HepG2 (cell line): Measurements from ENCODE around the gene LRSAM1. TPM values are rescaled to one million over a fixed set of nuclear protein-coding genes. Genes with fewer than 3 reads are reported as not detected.

Experiments used
- FOXP1 ChIP-seq, 2 experiments: fragments of 450-650 bp in 1 of 2; IDR thresholded peaks; 2 replicates each; pipeline ENCODE4 v1.6.1; 2017 to 2018; ENCODE audit warnings: antibody characterized with exemption in 1 of 2
- HBP1 ChIP-seq: IDR thresholded peaks from 2 replicates; pipeline ENCODE4 v1.6.1; 2016; ENCODE audit warnings: low read depth, control low read depth
- HMGXB4 ChIP-seq, 2 experiments: sonication (generic) in 1 of 2; formaldehyde crosslinking in 1 of 2; IDR thresholded peaks; 2 replicates each; pipeline versions ENCODE4 v1.4.0 to v1.6.1; 2018 to 2020; ENCODE audit warnings: missing genetic modification reagents in 2 of 2, borderline replicate concordance in 1 of 2, low read depth in 1 of 2, mild to moderate bottlenecking in 1 of 2, missing biosample characterization in 1 of 2
- HOXA9 ChIP-seq: sonication (generic); formaldehyde crosslinking; IDR thresholded peaks from 2 replicates; pipeline ENCODE4 v1.8.1; 2022; ENCODE audit warnings: missing genetic modification reagents, mild to moderate bottlenecking, moderate library complexity, borderline replicate concordance
- MLLT10 ChIP-seq: sonication (generic); formaldehyde crosslinking; IDR thresholded peaks from 2 replicates; pipeline ENCODE4 v1.4.0; 2020; ENCODE audit warnings: missing genetic modification reagents
- SCMH1 ChIP-seq: sonication (generic); formaldehyde crosslinking; IDR thresholded peaks from 2 replicates; pipeline ENCODE4 v1.9.0; 2021; ENCODE audit warnings: missing genetic modification reagents, mild to moderate bottlenecking, borderline replicate concordance
- SNRNP70 ChIP-seq: fragments of 200-400 bp; formaldehyde crosslinking; IDR thresholded peaks from 2 replicates; pipeline ENCODE4 v1.6.1; 2017; ENCODE audit warnings: mild to moderate bottlenecking, low read depth, low read length, moderate library complexity
- SP1 ChIP-seq, 2 experiments: fragments of 450-650 bp in 1 of 2; sonication (generic) in 1 of 2; formaldehyde crosslinking in 1 of 2; IDR thresholded peaks; 2 replicates each; pipeline versions ENCODE4 v1.4.0 to v1.6.1; 2016 to 2020; ENCODE audit warnings: missing genetic modification reagents in 1 of 2
- U2AF2 ChIP-seq: fragments of 200-400 bp; formaldehyde crosslinking; IDR thresholded peaks from 2 replicates; pipeline ENCODE4 v1.6.1; 2017; ENCODE audit warnings: low read depth, mild to moderate bottlenecking, low read length
- ZNF407 ChIP-seq: sonication (generic); formaldehyde crosslinking; IDR thresholded peaks from one replicate; pipeline ENCODE4 v1.5.1; 2020; ENCODE audit warnings: mild to moderate bottlenecking, missing genetic modification reagents; ENCODE audit errors: not compliant biosample characterization
- ZNF614 ChIP-seq: IDR thresholded peaks from 2 replicates; pipeline ENCODE4 v1.6.1; 2018; ENCODE audit warnings: missing biosample characterization, missing genetic modification reagents, inconsistent platforms, borderline replicate concordance
- ZNF7 ChIP-seq: IDR thresholded peaks from 2 replicates; pipeline ENCODE4 v1.6.1; 2016; ENCODE audit warnings: missing biosample characterization, missing genetic modification reagents
- ZNF749 ChIP-seq: sonication (generic); formaldehyde crosslinking; IDR thresholded peaks from 2 replicates; pipeline ENCODE4 v1.8.0; 2022; ENCODE audit warnings: mild to moderate bottlenecking, missing genetic modification reagents, moderate library complexity, borderline replicate concordance
- ZNF883 ChIP-seq: sonication (generic); formaldehyde crosslinking; IDR thresholded peaks from 2 replicates; pipeline ENCODE4 v1.5.1; 2020; ENCODE audit warnings: mild to moderate bottlenecking, missing genetic modification reagents; ENCODE audit errors: not compliant biosample characterization
- polyA plus RNA-seq, 8 experiments: library from polyadenylated mRNA; depleted of rRNA in 3 of 8; stranded (reverse) in 7 of 8; unstranded in 1 of 8; fragments of >200 nt; fragmentation: Illumina TruSeq in 4 of 8; extraction: Trizol in 4 of 8; gene quantifications; 2 replicates each; pipeline versions ENCODE4 v1.2.1 to v1.2.3, GENCODE V29; 2011 to 2016; ENCODE audit warnings: low read depth in 4 of 8, missing spikeins in 1 of 8, mixed read lengths in 1 of 8; ENCODE audit not compliant: insufficient read depth in 1 of 8
- total RNA-seq, 5 experiments: library from RNA; depleted of rRNA; stranded (reverse); fragments of >200 nt; fragmentation: Illumina TruSeq; extraction: Trizol; gene quantifications; 2 replicates each; pipeline ENCODE4 v1.2.3, GENCODE V29; 2016; ENCODE audit warnings: low read depth in 1 of 5
- TF ChIP-seq, protein P1 (sequence below): sonication (generic); formaldehyde crosslinking; IDR thresholded peaks from 2 replicates; pipeline ENCODE4 v1.5.0; 2020; ENCODE audit warnings: mild to moderate bottlenecking, low read depth, missing genetic modification reagents, borderline replicate concordance

The LRSAM1 gene
- total and polyA plus RNA-seq, 2 of the 13 experiments (the other 11 are each of a cell fraction or from before 2014, with no cell fraction given) = 8.7 to 10.2 TPM

GRCh38 chr9:127545196-127546124 lies 94.2 kb downstream of the LRSAM1 start (continued):
- no peak for TF ChIP-seq ZNF407 (CRISPR knock-in tag)
- TF ChIP-seq ZNF883 (CRISPR knock-in tag) = no peak
- TF ChIP-seq HOXA9 = no peak
- TF ChIP-seq ZNF749 (CRISPR knock-in tag) = no peak
- no peak for TF ChIP-seq ZNF614 (CRISPR knock-in tag)
- TF ChIP-seq, protein P1, sequence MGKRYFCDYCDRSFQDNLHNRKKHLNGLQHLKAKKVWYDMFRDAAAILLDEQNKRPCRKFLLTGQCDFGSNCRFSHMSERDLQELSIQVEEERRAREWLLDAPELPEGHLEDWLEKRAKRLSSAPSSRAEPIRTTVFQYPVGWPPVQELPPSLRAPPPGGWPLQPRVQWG (CRISPR knock-in tag) = no peak
- no peak for TF ChIP-seq SCMH1 (CRISPR knock-in tag)
- TF ChIP-seq HMGXB4 (CRISPR knock-in tag; IDR thresholded peaks at IDR 0.05; ENCODE audit: borderline replicate concordance in 1 of 2, low read depth in 1 of 2) = peak; percentile 18 to 37; a peak in 1 of 4 replicates
- TF ChIP-seq MLLT10 (CRISPR knock-in tag) = no peak
- no peak for TF ChIP-seq SNRNP70
- no peak for TF ChIP-seq SP1 (IDR thresholded peaks at IDR 0.05)
- TF ChIP-seq SP1 (CRISPR knock-in tag; IDR thresholded peaks at IDR 0.05) = no peak; the same call in 1 of the 2 replicates
- no peak for TF ChIP-seq ZNF7 (CRISPR knock-in tag)
- TF ChIP-seq HBP1 (CRISPR knock-in tag) = no peak
- no peak for TF ChIP-seq U2AF2
- TF ChIP-seq FOXP1 (IDR thresholded peaks at IDR 0.05) = no peak
- 0 out of 2 replicates have a peak, but pooled peaks have one; percentile 39 for TF ChIP-seq FOXP1 (CRISPR knock-in tag; IDR thresholded peaks at IDR 0.05)
